ENCODE data around the gene OBSL1.

The OBSL1 gene

GRCh38 chr2:219530048-219530963 is 41.0 kb downstream of the OBSL1 start:
- DNase-seq = peak; percentile 26 to 87 (median 73)

- no peak for DNase-seq
These were observed 43.9 kb downstream of the OBSL1 start for GRCh38 chr2:219527472-219527871.

GRCh38 chr2:219527076-219527394 is 44.3 kb downstream of the OBSL1 start:
- peak in 2 of 14 donors; percentile 14 to 21 for DNase-seq

- no peak for DNase-seq
These were observed 44.8 kb downstream of the OBSL1 start for GRCh38 chr2:219526320-219527075.

GRCh38 chr2:219525533-219526232 is 45.7 kb downstream of the OBSL1 start:
- DNase-seq = no peak

GRCh38 chr2:219524817-219525216 is 46.5 kb downstream of the OBSL1 start:
- no peak for DNase-seq

DNA sequence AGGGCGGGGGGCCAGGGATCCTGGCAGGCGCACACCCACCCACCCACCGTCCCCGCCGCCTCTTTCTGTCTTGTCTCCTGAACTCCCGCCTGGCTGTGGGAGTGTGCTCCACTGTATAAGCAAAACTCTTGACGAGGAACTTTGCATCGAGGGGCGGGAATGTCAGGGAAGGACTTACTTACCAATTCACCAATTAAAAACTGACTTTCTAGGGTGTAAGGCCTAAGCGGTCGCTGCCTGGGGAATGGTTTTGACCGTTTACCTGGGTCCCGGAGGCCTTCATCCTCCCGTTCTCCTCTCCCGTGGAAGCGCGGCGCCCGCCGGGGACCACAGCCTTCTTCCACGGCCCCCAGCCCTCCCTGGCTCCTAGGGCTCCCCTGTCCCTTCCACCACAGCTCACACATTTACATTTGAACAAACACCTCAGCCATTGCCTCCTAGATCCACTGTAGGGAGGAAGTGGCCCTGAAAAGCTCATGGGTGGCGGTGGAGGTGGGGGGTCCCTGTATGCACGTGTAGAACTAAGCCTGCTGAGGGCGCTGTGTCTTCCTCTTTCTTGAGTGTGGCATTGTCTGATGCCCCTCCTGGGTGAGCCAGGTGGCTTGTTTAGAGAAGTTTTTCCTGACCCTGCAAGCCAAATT is 48.2 kb downstream of the OBSL1 start:
- no peak for DNase-seq

- peak in 2 of 14 donors; percentile 14 to 23 for DNase-seq
These were observed 49.0 kb downstream of the OBSL1 start for GRCh38 chr2:219522111-219523030.

DNA sequence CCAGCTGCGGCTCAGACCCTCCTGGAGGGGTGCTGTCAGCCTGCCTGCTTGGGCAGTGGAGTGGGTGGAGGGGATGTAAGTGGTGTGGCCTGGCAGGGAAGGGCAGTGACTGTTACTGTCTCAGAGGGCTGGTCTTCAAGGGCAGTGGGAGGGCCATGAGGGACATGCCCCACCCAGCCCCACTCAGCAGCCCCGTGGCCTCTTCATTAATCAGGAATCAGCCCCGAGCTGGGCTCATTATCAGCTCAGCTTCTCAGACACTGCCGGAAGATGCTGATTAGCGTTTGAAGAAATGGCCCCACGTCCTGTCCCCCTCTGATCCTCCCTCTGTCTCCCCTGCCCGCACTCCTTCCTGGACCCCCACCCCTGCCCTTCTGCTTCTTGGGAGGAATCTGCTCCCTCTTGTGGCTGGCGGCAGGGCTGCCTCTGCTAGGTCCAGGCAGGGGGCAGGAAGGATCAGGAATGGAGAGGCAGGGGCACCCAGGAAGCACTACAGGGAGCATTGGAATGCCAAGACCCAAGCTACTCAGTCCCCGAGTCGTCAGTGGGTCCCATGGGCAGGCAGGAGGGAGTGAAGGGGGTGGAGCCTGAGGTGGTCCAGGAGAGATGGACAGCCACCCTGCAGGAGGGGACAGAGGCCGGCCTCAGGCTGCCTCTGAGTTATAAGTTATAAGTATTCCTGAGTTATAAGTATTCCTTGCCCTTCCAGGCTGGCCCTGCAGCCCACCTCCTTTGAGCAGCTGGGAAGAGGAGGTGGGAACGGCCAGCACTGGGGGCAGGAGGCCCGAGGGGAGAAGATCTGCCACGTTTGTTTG is 50.1 kb downstream of the OBSL1 start:
- peak in 3 of 14 donors; percentile 10 to 26 (median 14) for DNase-seq

GRCh38 chr2:219520079-219520478 is 51.3 kb downstream of the OBSL1 start:
- DNase-seq = no peak

GRCh38 chr2:219519526-219519916 is 51.8 kb downstream of the OBSL1 start:
- DNase-seq = no peak

DNA sequence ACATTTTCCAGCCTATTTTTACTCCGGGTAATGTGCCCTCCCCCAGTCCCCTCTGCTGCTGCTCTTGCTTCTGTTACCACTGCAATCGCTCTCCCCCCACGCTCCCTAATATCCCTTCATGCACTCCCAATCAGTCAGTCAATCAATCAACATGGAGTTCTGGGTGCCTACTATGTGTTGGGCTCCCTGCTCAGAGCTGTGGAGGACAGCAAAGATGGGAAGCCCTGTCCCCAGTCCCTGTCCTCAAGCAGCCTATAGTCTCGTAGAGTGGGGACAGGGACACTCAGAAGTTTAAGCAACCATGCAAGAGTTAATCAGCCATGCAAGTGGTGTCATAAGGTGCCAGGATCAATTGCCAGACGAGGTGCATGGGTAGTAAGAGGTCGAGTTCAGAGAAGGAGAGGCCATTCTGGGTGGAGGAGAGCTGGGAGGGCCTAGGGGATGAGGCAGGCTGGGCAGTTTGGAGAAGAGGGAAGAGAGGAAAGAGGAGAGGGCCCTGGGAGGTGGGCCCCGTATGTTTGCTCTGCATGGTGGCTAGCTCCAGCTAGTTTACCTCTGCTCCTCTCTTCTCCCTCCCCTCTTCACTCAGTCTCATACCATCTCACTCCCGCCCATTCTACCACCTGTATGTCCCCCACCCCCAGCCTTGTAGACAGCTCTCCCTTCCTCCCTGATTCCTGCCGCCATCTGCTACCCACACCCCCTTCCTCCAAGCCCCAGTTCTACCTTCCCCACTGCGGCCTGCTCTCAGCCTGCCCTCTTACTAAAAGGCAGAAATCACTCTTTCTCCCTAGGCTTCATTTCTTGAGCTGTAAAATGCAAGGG is 53.2 kb downstream of the OBSL1 start:
- no peak for DNase-seq

GRCh38 chr2:219516888-219517287 is 54.5 kb downstream of the OBSL1 start:
- DNase-seq = no peak

DNA sequence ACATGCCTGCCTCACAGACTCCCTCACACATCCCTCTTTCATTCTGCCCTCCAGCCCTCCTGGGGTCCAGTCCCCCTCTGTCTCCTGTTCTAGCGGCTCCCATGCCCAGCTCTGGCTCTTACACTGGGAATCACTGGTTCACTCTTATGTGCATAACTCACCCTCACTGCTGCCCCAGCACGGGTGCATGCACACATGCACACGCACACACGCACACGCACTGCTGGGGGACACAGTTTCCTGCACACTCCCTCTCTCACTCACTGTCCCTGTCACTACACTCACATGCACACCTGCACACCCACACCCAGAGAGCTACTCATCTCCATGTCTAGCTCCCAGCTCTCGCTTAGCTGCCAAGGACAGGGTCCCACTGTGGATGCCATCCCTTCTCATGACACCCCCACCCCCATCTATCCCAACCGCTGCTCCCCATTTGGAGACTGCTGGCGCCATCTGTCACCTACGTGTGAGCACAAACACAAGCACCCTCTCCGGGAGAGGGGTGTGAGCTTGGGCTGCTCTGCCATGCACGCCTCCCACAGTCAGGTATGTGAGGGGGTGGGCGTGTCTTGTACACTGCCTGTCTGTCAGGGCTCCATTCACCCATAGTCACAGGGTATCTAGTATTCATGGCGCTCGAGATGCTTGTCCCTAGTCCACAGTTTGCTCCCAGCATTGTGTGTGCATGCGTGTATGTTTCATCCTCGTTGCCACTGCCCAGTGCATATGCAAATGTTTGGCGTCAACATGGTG is 55.3 kb downstream of the OBSL1 start:
- no peak for DNase-seq

- DNase-seq = no peak
These were observed 56.5 kb downstream of the OBSL1 start for GRCh38 chr2:219514836-219515235.

- no peak for DNase-seq
These were observed 57.1 kb downstream of the OBSL1 start, which contains the start of gene ASIC4 for GRCh38 chr2:219514196-219514761. TSS of gene ASIC4 (plus strand) at chr2:219514482. CDS start at chr2:219514725, 243 bp downstream.

DNA sequence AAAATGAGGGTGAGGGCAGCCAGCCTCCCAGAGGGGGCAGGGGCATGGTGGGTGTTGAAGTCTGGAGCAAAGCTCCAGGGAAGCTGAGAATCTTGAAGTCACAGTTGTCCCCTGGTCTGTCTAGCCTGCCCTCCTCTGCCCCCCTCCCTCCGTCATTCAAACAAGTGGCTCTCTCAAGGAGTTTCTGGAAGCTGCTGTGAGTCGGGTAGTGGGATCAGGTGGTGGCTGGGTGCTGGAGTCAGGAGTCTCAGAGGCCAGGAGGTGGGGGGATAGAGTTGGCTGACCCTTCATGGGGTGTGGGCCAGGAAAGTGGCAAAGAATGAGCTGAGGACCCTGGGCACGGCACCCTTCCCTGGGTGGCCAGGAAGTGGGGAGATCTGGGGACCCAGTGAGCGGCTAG is 57.6 kb downstream of the OBSL1 start:
- no peak for DNase-seq

DNA sequence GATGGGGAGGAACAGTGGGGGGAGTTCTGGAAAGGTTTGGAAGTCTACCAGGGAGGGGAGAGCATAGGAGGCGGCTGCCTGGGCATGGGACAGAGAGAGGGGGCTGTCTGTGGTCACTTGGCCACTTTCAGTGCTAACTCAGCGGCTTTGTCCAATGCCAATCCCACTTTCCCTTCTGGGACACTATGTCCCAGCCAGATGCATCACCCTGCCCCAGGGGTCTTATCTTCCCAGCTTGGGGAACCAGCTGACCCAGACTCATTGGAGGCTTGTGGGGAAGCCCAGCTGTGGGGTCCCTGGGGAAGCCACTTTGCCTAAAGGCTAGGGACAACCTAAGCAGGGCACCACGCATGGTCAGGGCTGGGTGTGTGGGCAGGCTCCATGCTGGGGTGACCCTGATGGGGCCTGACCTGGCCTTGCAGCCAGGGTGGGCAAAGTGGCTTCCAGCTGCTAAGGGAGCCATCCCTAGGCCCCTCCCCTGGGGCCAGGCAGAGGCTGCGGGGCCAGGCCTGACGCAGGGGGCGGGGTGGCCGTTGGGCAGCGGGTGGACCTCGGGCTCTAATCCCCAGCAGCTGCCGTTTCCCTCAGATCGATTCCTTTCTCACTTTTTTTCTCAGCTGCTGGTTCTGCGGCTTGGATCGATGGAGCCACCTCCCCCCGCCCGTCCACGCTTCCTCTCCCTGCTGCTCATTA is 58.7 kb downstream of the OBSL1 start:
- DNase-seq = no peak
